ENCODE data around the gene CYP8B1.

DNA sequence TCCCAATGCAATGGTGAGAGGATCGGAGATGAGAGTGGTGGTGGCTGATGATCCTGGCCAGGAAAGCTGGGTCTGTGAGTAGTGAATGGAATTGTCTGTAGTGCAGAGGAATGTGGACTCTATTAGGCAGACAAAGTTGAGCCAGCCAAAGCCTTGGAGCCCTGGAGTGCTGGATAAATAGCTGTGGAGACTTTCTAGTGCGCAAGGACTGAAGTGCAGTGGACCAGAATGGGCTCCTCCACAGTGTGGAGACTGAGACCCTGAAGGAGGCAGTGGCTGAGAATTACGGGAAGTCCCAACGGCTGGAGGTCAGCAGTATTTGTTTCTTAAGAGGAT, 31.1 kb upstream of the CYP8B1 start:
- TF ChIP-seq, protein P1, sequence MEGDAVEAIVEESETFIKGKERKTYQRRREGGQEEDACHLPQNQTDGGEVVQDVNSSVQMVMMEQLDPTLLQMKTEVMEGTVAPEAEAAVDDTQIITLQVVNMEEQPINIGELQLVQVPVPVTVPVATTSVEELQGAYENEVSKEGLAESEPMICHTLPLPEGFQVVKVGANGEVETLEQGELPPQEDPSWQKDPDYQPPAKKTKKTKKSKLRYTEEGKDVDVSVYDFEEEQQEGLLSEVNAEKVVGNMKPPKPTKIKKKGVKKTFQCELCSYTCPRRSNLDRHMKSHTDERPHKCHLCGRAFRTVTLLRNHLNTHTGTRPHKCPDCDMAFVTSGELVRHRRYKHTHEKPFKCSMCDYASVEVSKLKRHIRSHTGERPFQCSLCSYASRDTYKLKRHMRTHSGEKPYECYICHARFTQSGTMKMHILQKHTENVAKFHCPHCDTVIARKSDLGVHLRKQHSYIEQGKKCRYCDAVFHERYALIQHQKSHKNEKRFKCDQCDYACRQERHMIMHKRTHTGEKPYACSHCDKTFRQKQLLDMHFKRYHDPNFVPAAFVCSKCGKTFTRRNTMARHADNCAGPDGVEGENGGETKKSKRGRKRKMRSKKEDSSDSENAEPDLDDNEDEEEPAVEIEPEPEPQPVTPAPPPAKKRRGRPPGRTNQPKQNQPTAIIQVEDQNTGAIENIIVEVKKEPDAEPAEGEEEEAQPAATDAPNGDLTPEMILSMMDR (IDR thresholded peaks at IDR 0.05): no peak
- TF ChIP-seq POLR2A (IDR thresholded peaks at IDR 0.05): no peak
